ENCODE measurements around the gene HM13. TPM values are rescaled to one million over a fixed set of nuclear protein-coding genes. Genes with fewer than 3 reads are reported as not detected.
"Not testable (repeated sequence)": the region's sequence is repeated elsewhere in the genome, so short reads cannot be mapped to it uniquely, and the experiment has no call there.

The HM13 gene
- total RNA-seq, 4 donors from 2014 or later = 54.8 to 86.7 (median 75.8) TPM

- TF ChIP-seq, protein P1, sequence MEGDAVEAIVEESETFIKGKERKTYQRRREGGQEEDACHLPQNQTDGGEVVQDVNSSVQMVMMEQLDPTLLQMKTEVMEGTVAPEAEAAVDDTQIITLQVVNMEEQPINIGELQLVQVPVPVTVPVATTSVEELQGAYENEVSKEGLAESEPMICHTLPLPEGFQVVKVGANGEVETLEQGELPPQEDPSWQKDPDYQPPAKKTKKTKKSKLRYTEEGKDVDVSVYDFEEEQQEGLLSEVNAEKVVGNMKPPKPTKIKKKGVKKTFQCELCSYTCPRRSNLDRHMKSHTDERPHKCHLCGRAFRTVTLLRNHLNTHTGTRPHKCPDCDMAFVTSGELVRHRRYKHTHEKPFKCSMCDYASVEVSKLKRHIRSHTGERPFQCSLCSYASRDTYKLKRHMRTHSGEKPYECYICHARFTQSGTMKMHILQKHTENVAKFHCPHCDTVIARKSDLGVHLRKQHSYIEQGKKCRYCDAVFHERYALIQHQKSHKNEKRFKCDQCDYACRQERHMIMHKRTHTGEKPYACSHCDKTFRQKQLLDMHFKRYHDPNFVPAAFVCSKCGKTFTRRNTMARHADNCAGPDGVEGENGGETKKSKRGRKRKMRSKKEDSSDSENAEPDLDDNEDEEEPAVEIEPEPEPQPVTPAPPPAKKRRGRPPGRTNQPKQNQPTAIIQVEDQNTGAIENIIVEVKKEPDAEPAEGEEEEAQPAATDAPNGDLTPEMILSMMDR (IDR thresholded peaks at IDR 0.05) = no peak
- peak in 1 of 2 donors; percentile 46 for TF ChIP-seq POLR2A (IDR thresholded peaks at IDR 0.05)
- TF ChIP-seq EP300 (IDR thresholded peaks at IDR 0.05) = peak in 1 of 2 donors; percentile 83
- DNase-seq (ENCODE audit: low spot score in 2 of 2) = peak; percentile 58 to 67
- H3K9me3 ChIP-seq = no peaks in the 10 kb centered on the region
- H3K27ac ChIP-seq = peak overlapping the region; percentile 35 to 93 (median 88)
- H3K4me1 ChIP-seq = peaks cover 0 to 63% (median 34%) of the 10 kb centered on the region in 4 donors
- no peaks in the 10 kb centered on the region for H3K36me3 ChIP-seq
- 21 to 23% methylated on average over 18 to 31 of the region's 45 CpGs for WGBS, 2 donors
- H3K27me3 ChIP-seq = no peaks in the 10 kb centered on the region
- H3K4me3 ChIP-seq = peak overlapping the region; percentile 6 to 64 (median 32)
These were observed 94.2 kb downstream of the HM13 start for GRCh38 chr20:31608251-31608945.

DNA sequence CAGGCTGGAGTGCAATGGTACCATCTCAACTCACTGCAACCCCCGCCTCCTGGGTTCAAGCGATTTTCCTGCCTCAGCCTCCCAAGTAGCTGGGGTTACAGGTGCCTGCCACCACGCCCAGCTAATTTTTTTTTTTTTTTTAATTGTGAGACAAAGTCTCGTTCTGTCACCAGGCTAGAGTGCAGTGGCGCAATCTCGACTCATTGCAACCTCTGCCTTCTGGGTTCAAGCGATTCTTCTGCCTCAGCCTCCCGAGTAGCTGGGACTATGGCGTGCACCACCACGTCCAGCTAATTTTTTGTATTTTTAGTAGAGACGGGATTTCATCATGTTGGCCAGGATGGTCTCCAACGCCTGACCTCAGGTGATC lies 98.0 kb downstream of the HM13 start:
- peaks cover 0 to 38% (median 22%) of the 10 kb centered on the region in 4 donors for H3K4me1 ChIP-seq
- H3K27ac ChIP-seq = peak overlapping the region in 1 of 4 donors; percentile 85
- DNase-seq (ENCODE audit: low spot score in 2 of 2); H3K4me3 ChIP-seq; H3K9me3 ChIP-seq; H3K27me3 ChIP-seq; H3K36me3 ChIP-seq: not testable (repeated sequence)
- WGBS, 2 donors = 92% methylated on average over 12 of the region's 12 CpGs

GRCh38 chr20:31615416-31615815 lies 101.2 kb downstream of the HM13 start:
- no peak for TF ChIP-seq POLR2A (IDR thresholded peaks at IDR 0.05)
- TF ChIP-seq, protein P1 (IDR thresholded peaks at IDR 0.05) = no peak
- no peak for TF ChIP-seq EP300 (IDR thresholded peaks at IDR 0.05)
- 92 to 93% methylated on average over 8 of the region's 8 CpGs for WGBS, 2 donors
- H3K9me3 ChIP-seq = no peaks in the 10 kb centered on the region
- no peak overlapping the region for H3K27ac ChIP-seq
- peaks cover 0 to 16% (median 2%) of the 10 kb centered on the region in 4 donors for H3K4me1 ChIP-seq
- H3K36me3 ChIP-seq = no peaks in the 10 kb centered on the region
- no peak for DNase-seq (ENCODE audit: low spot score in 2 of 2)
- no peak overlapping the region for H3K4me3 ChIP-seq
- no peaks in the 10 kb centered on the region for H3K27me3 ChIP-seq

GRCh38 chr20:31617432-31618104 lies 103.3 kb downstream of the HM13 start:
- WGBS, 2 donors = 72 to 82% methylated on average over 6 of the region's 6 CpGs
- DNase-seq (ENCODE audit: low spot score in 2 of 2) = no peak
- no peaks in the 10 kb centered on the region for H3K9me3 ChIP-seq

More at GRCh38 chr20:31617432-31618104, 103.3 kb downstream of the HM13 start:
- Histone ChIP-seq H3K4me1 (peaks cover 0 to 13% (median 0%) of the 10 kb centered on the region in 4 donors), H3K27me3 (no peaks in the 10 kb centered on the region), H3K4me3 (no peak overlapping the region), H3K36me3 (no peaks in the 10 kb centered on the region), H3K27ac (no peak overlapping the region)
- TF ChIP-seq POLR2A (IDR thresholded peaks at IDR 0.05) = no peak
- TF ChIP-seq EP300 (IDR thresholded peaks at IDR 0.05) = no peak
- TF ChIP-seq, protein P1 (IDR thresholded peaks at IDR 0.05) = no peak

Small RNA genes lying within 50 kb of the gene (small RNA-seq; reads per million reads assigned to genes)
- gene MIR3193 = not detected

Other genes starting within 250 kb of the HM13 start
- gene DEFB116, start 205.9 kb upstream of the HM13 start, total RNA-seq = not detected
- not detected for gene DEFB118, start 145.8 kb upstream of the HM13 start, total RNA-seq
- not detected for gene DEFB119, start 123.9 kb upstream of the HM13 start, total RNA-seq
- gene DEFB121, start 108.2 kb upstream of the HM13 start, total RNA-seq = not detected
- gene DEFB123, start 73.8 kb upstream of the HM13 start, total RNA-seq = not detected
- gene DEFB124, start 39.3 kb upstream of the HM13 start, total RNA-seq = not detected
- gene REM1, start 39.2 kb upstream of the HM13 start, total RNA-seq = 10 to 100 TPM in 1 of 4 donors, 1 to 10 TPM in 3; 4.4 to 12.0 (median 5.5) TPM
- gene ID1, start 90.8 kb downstream of the HM13 start, total RNA-seq = 100 to 1,000 TPM; 524 to 962 (median 571) TPM
- 1 to 10 TPM in 3 of 4 donors, not detected in 1; 1.6 to 8.2 (median 4.2) TPM for gene COX4I2, start 123.5 kb downstream of the HM13 start, total RNA-seq
- gene BCL2L1, start 208.4 kb downstream of the HM13 start, total RNA-seq = 100 to 1,000 TPM; 105 to 138 (median 119) TPM
- gene TPX2, start 224.8 kb downstream of the HM13 start, total RNA-seq = 1 to 10 TPM in 1 of 4 donors, under 1 TPM in 3; 0.21 to 2.7 (median 0.40) TPM